ENCODE data around the gene CREB3L1.
A peak's percentile ranks its signal among the peaks of the same experiment; 100 is the strongest.

Gene CREB3L1

GRCh38 chr11:46315783-46316563 lies 38.5 kb downstream of the CREB3L1 start:
- TF ChIP-seq, protein P1, sequence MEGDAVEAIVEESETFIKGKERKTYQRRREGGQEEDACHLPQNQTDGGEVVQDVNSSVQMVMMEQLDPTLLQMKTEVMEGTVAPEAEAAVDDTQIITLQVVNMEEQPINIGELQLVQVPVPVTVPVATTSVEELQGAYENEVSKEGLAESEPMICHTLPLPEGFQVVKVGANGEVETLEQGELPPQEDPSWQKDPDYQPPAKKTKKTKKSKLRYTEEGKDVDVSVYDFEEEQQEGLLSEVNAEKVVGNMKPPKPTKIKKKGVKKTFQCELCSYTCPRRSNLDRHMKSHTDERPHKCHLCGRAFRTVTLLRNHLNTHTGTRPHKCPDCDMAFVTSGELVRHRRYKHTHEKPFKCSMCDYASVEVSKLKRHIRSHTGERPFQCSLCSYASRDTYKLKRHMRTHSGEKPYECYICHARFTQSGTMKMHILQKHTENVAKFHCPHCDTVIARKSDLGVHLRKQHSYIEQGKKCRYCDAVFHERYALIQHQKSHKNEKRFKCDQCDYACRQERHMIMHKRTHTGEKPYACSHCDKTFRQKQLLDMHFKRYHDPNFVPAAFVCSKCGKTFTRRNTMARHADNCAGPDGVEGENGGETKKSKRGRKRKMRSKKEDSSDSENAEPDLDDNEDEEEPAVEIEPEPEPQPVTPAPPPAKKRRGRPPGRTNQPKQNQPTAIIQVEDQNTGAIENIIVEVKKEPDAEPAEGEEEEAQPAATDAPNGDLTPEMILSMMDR (IDR thresholded peaks at IDR 0.05) = no peak
- no peak for TF ChIP-seq ZFX (IDR thresholded peaks at IDR 0.05; ENCODE audit: borderline replicate concordance)
- no peak overlapping the region for H3K27ac ChIP-seq

- no peak overlapping the region for H3K27ac ChIP-seq
- TF ChIP-seq, protein P1 (IDR thresholded peaks at IDR 0.05) = no peak
- no peak for TF ChIP-seq ZFX (IDR thresholded peaks at IDR 0.05; ENCODE audit: borderline replicate concordance)
These were observed 41.6 kb downstream of the CREB3L1 start for GRCh38 chr11:46319074-46319453.

DNA sequence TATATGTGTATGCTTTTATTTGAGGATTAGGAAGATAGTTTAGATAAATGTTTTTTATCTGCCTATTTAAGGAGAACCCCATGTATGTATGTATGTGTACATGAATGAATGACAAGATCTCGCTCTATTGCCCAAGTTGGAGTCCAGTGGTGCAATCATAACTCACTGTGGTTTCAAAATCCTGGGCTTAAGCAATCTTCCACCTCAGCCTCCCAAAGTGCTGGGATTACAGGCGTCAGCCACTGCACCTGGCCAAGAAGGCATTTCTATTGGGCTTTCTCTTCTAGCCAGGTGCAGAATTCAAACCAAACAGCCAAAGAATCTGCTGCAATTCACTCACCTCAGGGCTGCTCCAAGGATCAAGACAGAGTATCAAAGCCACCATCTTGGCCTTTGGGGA lies 44.3 kb downstream of the CREB3L1 start:
- TF ChIP-seq, protein P1 (IDR thresholded peaks at IDR 0.05) = no peak
- TF ChIP-seq ZFX (IDR thresholded peaks at IDR 0.05; ENCODE audit: borderline replicate concordance) = no peak
- H3K27ac ChIP-seq = no peak overlapping the region

DNA sequence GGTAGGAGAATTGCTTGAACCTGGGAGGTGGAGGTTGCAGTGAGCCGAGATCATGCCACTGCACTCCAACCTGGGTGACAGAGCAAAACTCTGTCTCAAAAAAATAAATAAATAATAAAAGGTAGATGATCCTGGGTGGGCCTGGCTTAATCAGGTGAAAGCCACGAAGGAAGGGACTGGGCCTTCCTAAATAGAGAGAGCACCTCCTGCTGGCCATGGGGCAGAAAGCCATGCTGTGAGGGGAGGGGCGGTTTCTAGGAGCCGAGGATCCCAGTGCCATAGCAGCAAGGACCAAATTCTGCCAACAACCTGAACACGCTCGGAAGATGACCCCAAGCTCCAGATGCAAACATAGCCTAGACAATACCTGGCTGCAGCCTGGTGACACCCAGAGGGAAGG lies 45.3 kb downstream of the CREB3L1 start:
- H3K27ac ChIP-seq = no peak overlapping the region
- TF ChIP-seq, protein P1 (IDR thresholded peaks at IDR 0.05) = peak; percentile 41
- TF ChIP-seq ZFX (IDR thresholded peaks at IDR 0.05; ENCODE audit: borderline replicate concordance) = no peak

- TF ChIP-seq, protein P1 (IDR thresholded peaks at IDR 0.05) = no peak
- no peak for TF ChIP-seq ZFX (IDR thresholded peaks at IDR 0.05; ENCODE audit: borderline replicate concordance)
- H3K27ac ChIP-seq = no peak overlapping the region
These were observed 49.5 kb downstream of the CREB3L1 start for GRCh38 chr11:46326813-46327416.

GRCh38 chr11:46327829-46328228 lies 50.4 kb downstream of the CREB3L1 start:
- no peak overlapping the region for H3K27ac ChIP-seq
- TF ChIP-seq, protein P1 (IDR thresholded peaks at IDR 0.05) = no peak
- TF ChIP-seq ZFX (IDR thresholded peaks at IDR 0.05; ENCODE audit: borderline replicate concordance) = no peak

DNA sequence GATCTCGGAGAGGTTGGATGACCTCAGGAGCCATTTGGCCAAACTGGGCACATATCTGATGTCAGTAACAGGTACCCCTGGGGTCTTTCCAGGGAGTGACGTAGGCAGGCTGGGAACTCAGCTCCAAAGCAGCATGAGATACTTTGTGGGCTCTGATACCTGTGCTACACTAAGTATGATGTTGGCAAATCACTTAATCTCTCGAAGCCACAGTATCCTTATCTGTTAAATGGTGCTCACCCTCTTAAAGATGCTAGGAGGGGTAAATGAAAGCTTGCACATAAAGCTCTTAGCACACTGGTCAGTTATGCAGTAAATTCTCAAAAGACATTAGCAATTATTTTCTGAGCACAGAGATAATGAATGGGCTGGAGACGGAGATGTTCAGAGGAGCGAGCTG lies 52.7 kb downstream of the CREB3L1 start:
- TF ChIP-seq ZFX (IDR thresholded peaks at IDR 0.05; ENCODE audit: borderline replicate concordance) = no peak
- TF ChIP-seq, protein P1 (IDR thresholded peaks at IDR 0.05) = no peak
- no peak overlapping the region for H3K27ac ChIP-seq

Data from 22Rv1 (cell line).